HFF-Myc (cell line): ENCODE results near the gene HIPK2.

Source experiments
- DNase-seq: peaks from one replicate; pipeline ENCODE4 v3.0.0-alpha.2; 2011; ENCODE audit warnings: low read depth; ENCODE audit errors: extremely low read depth
- H3K4me3 ChIP-seq: replicated peaks from 2 replicates; pipeline ENCODE4 v1.5.1; 2011; ENCODE audit warnings: low read depth, mild to moderate bottlenecking, control low read depth, low read length
- CTCF ChIP-seq: IDR thresholded peaks from 2 replicates; pipeline ENCODE4 v1.5.1; 2012; ENCODE audit warnings: mild to moderate bottlenecking, low read depth, low read length, control low read depth; ENCODE audit errors: missing control alignments

Gene HIPK2

DNA sequence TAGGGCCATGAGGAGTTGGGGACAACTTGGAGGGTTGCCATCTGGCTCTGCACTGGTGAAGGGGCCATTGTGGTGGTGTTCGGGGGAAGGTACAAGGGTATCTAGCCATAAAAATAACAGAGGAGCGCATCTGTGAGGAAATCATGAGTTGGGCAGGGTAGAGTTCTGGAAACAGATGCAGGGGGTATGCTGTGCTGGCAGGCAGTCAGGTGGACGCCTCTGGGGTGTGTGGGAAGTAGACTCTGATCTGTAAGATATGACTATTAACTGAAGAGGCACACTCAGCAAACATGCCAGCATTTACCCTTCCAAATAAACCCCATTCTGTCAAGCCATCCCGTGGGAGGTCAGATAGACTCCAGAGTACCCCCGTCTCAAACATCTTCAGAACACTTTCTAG is 174.5 kb downstream of the HIPK2 start:
- no peak for DNase-seq
- no peak for TF ChIP-seq CTCF
- H3K4me3 ChIP-seq, result no peak overlapping the region

DNA sequence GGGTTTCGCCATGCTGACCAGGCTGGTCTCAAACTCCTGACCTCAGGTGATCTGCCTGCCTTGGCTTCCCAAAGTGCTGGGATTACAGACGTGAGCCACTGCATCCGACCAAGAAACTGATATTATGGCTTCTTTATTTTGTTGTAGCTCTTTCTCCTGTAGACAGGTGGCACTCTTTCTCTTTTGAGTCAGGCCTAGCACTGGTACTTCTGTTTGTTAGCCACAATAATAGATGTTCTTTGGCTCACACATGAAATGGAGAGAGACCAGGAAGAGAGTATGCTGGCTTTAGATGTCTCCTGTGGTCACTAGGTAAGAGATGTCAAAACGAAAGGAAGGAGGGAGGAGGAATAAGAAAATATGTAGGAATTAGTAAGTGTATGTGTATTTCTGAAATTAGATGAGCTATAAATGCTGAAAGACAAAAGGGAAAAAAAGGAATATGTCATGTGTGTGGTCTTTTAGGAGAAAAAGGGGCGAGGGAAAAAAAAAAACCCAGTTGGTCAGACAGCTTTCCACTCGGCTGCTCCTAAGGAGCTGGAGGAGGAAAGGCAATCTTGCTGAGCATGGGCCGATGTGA is 175.6 kb downstream of the HIPK2 start:
- TF ChIP-seq CTCF, result peak; percentile 44
- DNase-seq, result no peak

DNA sequence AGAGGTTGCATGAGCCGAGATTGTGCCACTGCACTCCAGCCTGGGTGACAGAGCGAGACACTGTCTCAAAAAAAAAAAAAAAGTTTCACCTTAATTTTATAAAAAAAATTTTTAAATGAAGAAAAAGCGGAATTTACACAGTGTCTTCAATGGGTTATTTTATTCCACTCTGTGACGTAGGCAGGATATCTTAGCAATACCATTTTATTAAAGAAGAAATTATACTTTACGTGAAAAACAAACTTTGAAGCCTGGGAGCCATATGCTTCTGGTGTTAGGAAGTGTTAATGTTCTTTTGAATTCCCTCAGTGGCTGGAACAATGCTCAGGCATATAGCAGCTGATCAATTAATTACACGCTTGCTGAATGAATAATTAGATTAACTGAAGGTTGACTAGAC is 176.6 kb downstream of the HIPK2 start:
- no peak overlapping the region for H3K4me3 ChIP-seq
- DNase-seq, result no peak
- TF ChIP-seq CTCF, result no peak

More for the DNA sequence above, 175.6 kb downstream of the HIPK2 start:
- H3K4me3 ChIP-seq, result no peak overlapping the region

- H3K4me3 ChIP-seq, result no peak overlapping the region
- DNase-seq, result no peak
- no peak for TF ChIP-seq CTCF
Observed at GRCh38 chr7:139600306-139600705, 177.5 kb downstream of the HIPK2 start.

GRCh38 chr7:139598642-139599041 is 179.2 kb downstream of the HIPK2 start:
- no peak for TF ChIP-seq CTCF
- no peak overlapping the region for H3K4me3 ChIP-seq
- DNase-seq, result no peak

DNA sequence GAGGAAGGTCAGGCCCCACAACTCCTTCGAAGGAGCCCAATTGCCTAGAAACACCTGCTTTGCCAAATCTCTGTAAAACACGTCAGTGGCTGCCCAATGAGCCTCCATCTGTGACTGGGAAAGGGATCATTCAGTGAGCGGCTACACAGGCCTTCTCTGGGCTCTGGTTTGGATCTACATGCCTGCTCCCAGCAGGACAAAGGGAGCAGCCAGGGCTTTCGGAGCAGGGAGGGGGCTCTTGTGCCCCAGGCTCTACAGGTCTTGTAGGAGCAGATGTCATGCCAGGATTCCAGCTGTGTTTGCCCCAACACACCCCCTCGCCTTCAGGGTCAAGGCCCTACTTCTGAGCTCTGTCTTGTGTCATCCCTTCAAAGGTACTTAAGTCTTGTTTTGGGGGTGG is 180.8 kb downstream of the HIPK2 start:
- no peak overlapping the region for H3K4me3 ChIP-seq
- no peak for TF ChIP-seq CTCF
- no peak for DNase-seq

DNA sequence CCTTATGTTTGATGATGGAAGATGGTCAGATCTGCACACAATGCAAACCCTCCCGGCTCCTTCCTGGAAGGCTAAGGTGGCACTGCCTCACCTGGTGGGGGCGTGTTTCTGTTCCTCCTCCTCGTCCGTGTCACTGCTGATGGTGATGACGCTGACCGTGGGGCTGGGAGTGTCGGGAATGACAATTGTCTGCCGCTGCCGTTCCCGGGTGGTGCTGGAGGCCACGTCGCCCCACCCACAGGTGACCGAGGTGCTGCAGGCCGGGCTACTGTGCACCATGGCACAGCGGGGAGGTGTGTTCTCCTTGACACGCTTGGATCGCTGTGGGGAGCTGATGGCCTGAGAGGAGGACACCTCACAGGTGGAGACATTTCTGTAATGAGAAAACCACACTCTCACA is 181.2 kb downstream of the HIPK2 start:
- H3K4me3 ChIP-seq, result no peak overlapping the region
- no peak for DNase-seq
- TF ChIP-seq CTCF, result no peak
